GM19023 (cell line): ENCODE results near the gene SIRT6.
"Not testable (repeated sequence)": the region's sequence is repeated elsewhere in the genome, so short reads cannot be mapped to it uniquely, and the experiment has no call there.

Source experiments
- ATAC-seq: cut with Tn5 transposase; IDR thresholded peaks from one replicate; pipeline ENCODE4 v1.9.1; 2021; ENCODE audit warnings: mild to moderate bottlenecking, moderate library complexity; ENCODE audit not compliant: unreplicated experiment

The SIRT6 gene

GRCh38 chr19:4138445-4138844, 43.9 kb downstream of the SIRT6 start:
- ATAC-seq: no peak

- no peak for ATAC-seq
These were observed 45.7 kb downstream of the SIRT6 start for GRCh38 chr19:4136680-4137088.

GRCh38 chr19:4135386-4135785, 47.0 kb downstream of the SIRT6 start:
- ATAC-seq: not testable (repeated sequence)

- no peak for ATAC-seq
These were observed 48.0 kb downstream of the SIRT6 start for GRCh38 chr19:4134351-4134750.

GRCh38 chr19:4130744-4131438, 51.5 kb downstream of the SIRT6 start:
- ATAC-seq: no peak

GRCh38 chr19:4129050-4129449, 53.3 kb downstream of the SIRT6 start:
- ATAC-seq: not testable (repeated sequence)

GRCh38 chr19:4127322-4127721, 55.0 kb downstream of the SIRT6 start:
- ATAC-seq: not testable (repeated sequence)

- ATAC-seq: no peak
These were observed 57.7 kb downstream of the SIRT6 start for GRCh38 chr19:4124638-4125037.
